Gastroesophageal sphincter (tissue), 4 donors: Measurements from ENCODE around the gene SLC39A11. TPM values are rescaled to one million over a fixed set of nuclear protein-coding genes. Genes with fewer than 3 reads are reported as not detected.

Source experiments
- ATAC-seq: fragments of 150-250 bp; one replicate; pipeline ENCODE4 v1.9.1; 2016; ENCODE audit warnings: mild to moderate bottlenecking, moderate library complexity
- H3K27ac ChIP-seq, 4 donors: fragments of 200-600 bp; sonication (generic) in 3 of 4; 1 replicate in 3 of 4; 2 replicates in 1 of 4; pipeline ENCODE4 v1.5.1; 2016 to 2019
- H3K27me3 ChIP-seq: fragments of 200-600 bp; sonication (generic); one replicate; pipeline ENCODE4 v1.5.1; 2019
- H3K36me3 ChIP-seq, 2 donors: fragments of 200-600 bp; sonication (generic); one replicate each; pipeline ENCODE4 v1.5.1; 2019; ENCODE audit warnings: control low read depth in 1 of 2
- H3K4me1 ChIP-seq, 3 donors: fragments of 200-600 bp; sonication (generic); 1 replicate in 2 of 3; 2 replicates in 1 of 3; pipeline ENCODE4 v1.5.1; 2016 to 2019; ENCODE audit warnings: control low read depth in 2 of 3
- H3K4me3 ChIP-seq, 2 donors: fragments of 200-600 bp; sonication (generic); one replicate each; pipeline ENCODE4 v1.5.1; 2019; ENCODE audit warnings: mild to moderate bottlenecking in 1 of 2, moderate library complexity in 1 of 2
- H3K9me3 ChIP-seq, 3 donors: fragments of 200-600 bp; sonication (generic); one replicate each; pipeline ENCODE4 v1.5.1; 2017 to 2019; ENCODE audit warnings: control low read depth in 2 of 3
- CTCF ChIP-seq, 4 experiments: fragments of 200-600 bp in 2 of 4; fragments of 450-650 bp in 2 of 4; sonication (generic) in 1 of 4; IDR thresholded peaks; one replicate each; pipeline ENCODE4 v1.5.1; 2017 to 2019; ENCODE audit warnings: antibody characterized with exemption in 4 of 4, mild to moderate bottlenecking in 2 of 4, moderate library complexity in 2 of 4
- EP300 ChIP-seq: sonication (generic); formaldehyde crosslinking; IDR thresholded peaks from one replicate; pipeline ENCODE4 v1.6.1; 2017; ENCODE audit warnings: antibody characterized with exemption, mild to moderate bottlenecking
- POLR2A ChIP-seq, 2 donors: fragments of 450-650 bp; IDR thresholded peaks; one replicate each; pipeline ENCODE4 v1.6.1; 2017; ENCODE audit warnings: antibody characterized with exemption in 2 of 2, mild to moderate bottlenecking in 2 of 2, moderate library complexity in 1 of 2
- POLR2AphosphoS5 ChIP-seq: sonication (generic); formaldehyde crosslinking; IDR thresholded peaks from one replicate; pipeline ENCODE4 v1.6.1; 2017; ENCODE audit warnings: antibody characterized with exemption
- WGBS, 2 donors: methylation state at CpG; one replicate each; pipeline ENCODE4 v1.1.5; 2018; ENCODE audit warnings: low coverage in 1 of 2; 5-methylcytosine and 5-hydroxymethylcytosine counted together
- total RNA-seq, 4 donors: library from RNA; depleted of rRNA; stranded (reverse); fragments of >200 nt; gene quantifications; one replicate each; pipeline ENCODE4 v1.1.0, GENCODE V29; 2016

Gene SLC39A11
- total RNA-seq, 4 donors from 2014 or later = 11.6 to 16.8 (median 14.5) TPM

DNA sequence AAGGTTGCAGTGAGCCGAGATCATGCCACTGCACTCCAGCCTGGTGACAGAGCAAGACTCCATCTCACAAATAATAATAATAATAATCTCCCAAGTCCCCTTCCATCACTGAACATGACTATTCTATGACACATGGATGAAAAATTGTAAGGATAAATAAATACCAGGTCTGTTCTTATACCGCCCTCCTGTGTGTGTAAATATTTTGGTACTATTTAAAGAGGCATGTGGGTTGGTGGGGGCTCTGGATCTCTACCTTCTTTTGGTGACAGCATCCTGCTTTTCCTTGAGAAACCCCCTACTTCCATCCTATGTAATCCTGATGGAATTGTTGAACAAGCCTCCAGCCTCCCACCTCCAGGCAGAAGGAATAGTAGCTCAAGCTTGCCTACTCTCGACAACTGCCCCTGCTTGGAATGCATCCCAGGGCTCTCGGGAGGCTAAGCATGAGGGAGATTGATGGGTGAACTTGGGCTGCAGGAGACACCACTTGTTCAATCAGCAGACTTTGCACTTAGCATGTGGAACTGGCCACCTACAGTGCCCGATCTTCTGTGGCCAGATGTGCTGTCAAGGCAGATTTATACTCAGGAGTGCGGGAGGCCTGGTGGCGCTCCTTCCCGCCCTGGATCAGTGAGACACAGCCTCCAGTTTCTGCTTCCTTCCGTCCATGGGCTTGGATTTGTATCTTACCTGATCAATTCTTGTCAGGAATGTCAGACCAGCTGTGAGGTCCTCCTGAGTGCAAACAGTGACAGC lies 287.4 kb downstream of the SLC39A11 start:
- WGBS, 2 donors = 81 to 88% methylated on average over 1 to 8 of the region's 9 CpGs
- H3K9me3 ChIP-seq = peaks cover 0 to 20% (median 0%) of the 10 kb centered on the region in 3 donors
- TF ChIP-seq EP300 = no peak
- H3K4me3 ChIP-seq = no peak overlapping the region
- no peak for ATAC-seq
- H3K27me3 ChIP-seq = no peaks in the 10 kb centered on the region
- no peak overlapping the region for H3K27ac ChIP-seq
- peaks cover 0 to 10% of the 10 kb centered on the region in 2 donors for H3K36me3 ChIP-seq
- no peaks in the 10 kb centered on the region for H3K4me1 ChIP-seq

DNA sequence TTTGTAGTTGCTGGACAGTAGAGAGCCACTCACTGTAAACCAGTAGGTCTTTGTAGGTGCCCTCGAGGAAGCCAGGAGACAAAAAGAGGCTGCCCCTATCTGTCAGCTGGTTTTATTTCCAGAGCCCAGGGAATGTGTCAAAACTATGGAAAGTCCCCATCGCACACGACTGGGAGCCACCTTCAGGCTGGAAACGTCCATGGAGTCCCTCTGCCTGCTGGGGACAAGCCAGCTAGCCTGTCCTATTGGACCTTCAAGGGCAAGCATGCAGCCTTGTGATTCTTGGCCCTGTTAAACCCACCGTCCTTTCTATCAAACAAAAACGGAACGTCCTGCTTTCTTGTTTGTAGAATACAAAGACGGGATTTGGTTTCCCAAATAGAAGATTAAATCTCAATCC lies 289.8 kb downstream of the SLC39A11 start:
- Histone ChIP-seq H3K36me3 (peaks cover 0 to 12% of the 10 kb centered on the region in 2 donors), H3K27me3 (no peaks in the 10 kb centered on the region), H3K4me1 (no peaks in the 10 kb centered on the region), H3K27ac (no peak overlapping the region), H3K9me3 (peaks cover 0 to 35% (median 0%) of the 10 kb centered on the region in 3 donors), H3K4me3 (no peak overlapping the region)
- 76 to 80% methylated on average over 1 to 8 of the region's 8 CpGs for WGBS, 2 donors
- TF ChIP-seq EP300 = no peak
- TF ChIP-seq CTCF (IDR thresholded peaks at IDR 0.05) = no peak
- no peak for TF ChIP-seq POLR2AphosphoS5
- TF ChIP-seq POLR2A (IDR thresholded peaks at IDR 0.05) = no peak
- no peak for ATAC-seq

GRCh38 chr17:72797142-72797541 lies 295.3 kb downstream of the SLC39A11 start:
- Histone ChIP-seq H3K4me3 (no peak overlapping the region), H3K27ac (no peak overlapping the region), H3K36me3 (peaks cover 0 to 32% of the 10 kb centered on the region in 2 donors), H3K27me3 (no peaks in the 10 kb centered on the region), H3K4me1 (no peaks in the 10 kb centered on the region), H3K9me3 (peaks cover 0 to 76% (median 0%) of the 10 kb centered on the region in 3 donors)
- TF ChIP-seq CTCF (IDR thresholded peaks at IDR 0.05) = no peak
- TF ChIP-seq POLR2AphosphoS5 = no peak
- no peak for TF ChIP-seq EP300
- no peak for TF ChIP-seq POLR2A (IDR thresholded peaks at IDR 0.05)
- WGBS, 2 donors = 100% methylated on average over 1 of the region's 2 CpGs; no CpG with 5 or more reads in 1 of the 2 donors
- no peak for ATAC-seq

GRCh38 chr17:72795941-72796340 lies 296.5 kb downstream of the SLC39A11 start:
- whole genome bisulfite sequencing, 2 donors = 60% methylated on average over 5 of the region's 5 CpGs; no CpG with 5 or more reads in 1 of the 2 donors

DNA sequence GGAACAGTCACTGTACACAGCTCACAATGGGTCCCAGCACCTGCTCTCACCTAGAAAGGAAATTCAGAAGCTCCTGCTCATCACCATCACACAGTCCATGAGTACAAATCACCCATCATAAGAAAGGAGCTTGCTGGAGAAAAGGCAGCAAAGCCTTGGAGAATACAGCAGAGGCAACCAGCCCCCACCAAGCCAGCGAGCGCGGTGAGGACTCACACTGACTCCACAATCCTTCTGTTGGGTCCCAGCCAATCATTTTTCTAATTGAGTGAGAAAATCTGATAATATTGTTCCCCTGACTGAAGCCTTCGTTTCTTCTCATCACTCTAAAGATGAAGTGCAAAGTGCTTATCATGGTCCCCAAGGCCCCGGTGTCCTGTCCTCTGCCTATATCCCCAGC lies 298.3 kb downstream of the SLC39A11 start:
- Histone ChIP-seq H3K27me3 (no peaks in the 10 kb centered on the region), H3K36me3 (peaks cover 0 to 37% of the 10 kb centered on the region in 2 donors), H3K4me3 (no peak overlapping the region), H3K27ac (no peak overlapping the region), H3K4me1 (no peaks in the 10 kb centered on the region), H3K9me3 (peaks cover 0 to 59% (median 0%) of the 10 kb centered on the region in 3 donors)
- ATAC-seq = no peak
- 89 to 94% methylated on average over 4 to 5 of the region's 5 CpGs for WGBS, 2 donors
- TF ChIP-seq CTCF (IDR thresholded peaks at IDR 0.05) = no peak
- no peak for TF ChIP-seq EP300
- no peak for TF ChIP-seq POLR2AphosphoS5
- TF ChIP-seq POLR2A (IDR thresholded peaks at IDR 0.05) = no peak

More at GRCh38 chr17:72795941-72796340, 296.5 kb downstream of the SLC39A11 start:
- Histone ChIP-seq H3K4me1 (no peaks in the 10 kb centered on the region), H3K27ac (no peak overlapping the region), H3K9me3 (peaks cover 0 to 77% (median 0%) of the 10 kb centered on the region in 3 donors), H3K4me3 (no peak overlapping the region), H3K36me3 (peaks cover 0 to 37% of the 10 kb centered on the region in 2 donors), H3K27me3 (no peaks in the 10 kb centered on the region)
- no peak for ATAC-seq
- TF ChIP-seq EP300 (no peak), CTCF (IDR thresholded peaks at IDR 0.05) (no peak), POLR2AphosphoS5 (no peak), POLR2A (IDR thresholded peaks at IDR 0.05) (no peak)
